ENCODE results near the gene TOM1L1. TPM values are rescaled to one million over a fixed set of nuclear protein-coding genes. Genes with fewer than 3 reads are reported as not detected.

Gene TOM1L1
- total RNA-seq, 6 experiments from 2014 or later = 36.5 to 74.5 (median 61.9) TPM

GRCh38 chr17:54863176-54863575 is 37.5 kb upstream of the TOM1L1 start:
- WGBS (ENCODE audit: insufficient coverage, low coverage, low lambda C conversion rate, missing lambda C conversion rate) = 50% methylated on average over 2 of the region's 2 CpGs
- ATAC-seq (no peak), DNase-seq (no peak)
- peak overlapping the region in 1 of 3 donors; percentile 71 for H3K27ac ChIP-seq
- H3K27me3 ChIP-seq = no peaks in the 10 kb centered on the region
- H3K4me3 ChIP-seq = no peak overlapping the region
- H3K36me3 ChIP-seq = no peaks in the 10 kb centered on the region
- H3K4me1 ChIP-seq = peaks cover 0 to 41% (median 20%) of the 10 kb centered on the region in 4 donors
- intact Hi-C loops (cut with DNase I) = no loop called here
- no peaks in the 10 kb centered on the region for H3K9me3 ChIP-seq
- TF ChIP-seq CTCF (IDR thresholded peaks at IDR 0.05) = no peak
- no peak for TF ChIP-seq POLR2A (IDR thresholded peaks at IDR 0.05)

- Histone ChIP-seq H3K4me3 (no peak overlapping the region), H3K9me3 (no peaks in the 10 kb centered on the region), H3K36me3 (no peaks in the 10 kb centered on the region), H3K27me3 (no peaks in the 10 kb centered on the region), H3K27ac (peak overlapping the region; percentile 28 to 71 (median 38)), H3K4me1 (peaks cover 0 to 37% (median 18%) of the 10 kb centered on the region in 4 donors)
- TF ChIP-seq POLR2A (IDR thresholded peaks at IDR 0.05) (no peak), CTCF (IDR thresholded peaks at IDR 0.05) (no peak)
- peak in 3 of 4 donors; percentile 52 to 80 (median 69) for ATAC-seq
- 60% methylated on average over 1 of the region's 1 CpG for WGBS (ENCODE audit: insufficient coverage, low coverage, low lambda C conversion rate, missing lambda C conversion rate)
- DNase-seq = no peak
- intact Hi-C loops (cut with DNase I) = no loop called here
Observed at GRCh38 chr17:54864070-54864469, 36.6 kb upstream of the TOM1L1 start.

- H3K27me3 ChIP-seq = no peaks in the 10 kb centered on the region
- peaks cover 0 to 30% (median 15%) of the 10 kb centered on the region in 4 donors for H3K4me1 ChIP-seq
- 38% methylated on average over 8 of the region's 8 CpGs for WGBS (ENCODE audit: insufficient coverage, low coverage, low lambda C conversion rate, missing lambda C conversion rate)
- TF ChIP-seq CTCF (IDR thresholded peaks at IDR 0.05) = no peak
- TF ChIP-seq POLR2A (IDR thresholded peaks at IDR 0.05) = no peak
- intact Hi-C loops (cut with DNase I) = no loop called here
- H3K36me3 ChIP-seq = no peaks in the 10 kb centered on the region
- peak overlapping the region; percentile 28 to 71 (median 38) for H3K27ac ChIP-seq
- no peaks in the 10 kb centered on the region for H3K9me3 ChIP-seq
- ATAC-seq (peak; percentile 78 to 90 (median 85)), DNase-seq (peak in 2 of 3 donors; percentile 28 to 75)
- no peak overlapping the region for H3K4me3 ChIP-seq
Observed at GRCh38 chr17:54864636-54865356, 35.9 kb upstream of the TOM1L1 start.

- H3K4me1 ChIP-seq = peaks cover 0 to 26% (median 13%) of the 10 kb centered on the region in 4 donors
- H3K36me3 ChIP-seq = no peaks in the 10 kb centered on the region
- 94% methylated on average over 2 of the region's 2 CpGs for WGBS (ENCODE audit: insufficient coverage, low coverage, low lambda C conversion rate, missing lambda C conversion rate)
- H3K4me3 ChIP-seq = no peak overlapping the region
- intact Hi-C loops (cut with DNase I) = no loop called here
- ATAC-seq (no peak), DNase-seq (no peak)
- TF ChIP-seq CTCF (IDR thresholded peaks at IDR 0.05) (no peak), POLR2A (IDR thresholded peaks at IDR 0.05) (no peak)
- no peaks in the 10 kb centered on the region for H3K27me3 ChIP-seq
- no peaks in the 10 kb centered on the region for H3K9me3 ChIP-seq
- no peak overlapping the region for H3K27ac ChIP-seq
Observed at GRCh38 chr17:54867634-54868033, 33.0 kb upstream of the TOM1L1 start.

Data from right lobe of liver (tissue), 6 donors.